PC-9 (cell line): ENCODE results near the gene YPEL3.

Experiments used
- EZH2 ChIP-seq: fragments of 200-600 bp; sonication (generic); IDR thresholded peaks from 2 replicates; pipeline ENCODE4 v1.8.0; 2017; ENCODE audit warnings: antibody characterized with exemption, low read depth
- TF ChIP-seq, protein P1 (sequence below): fragments of 200-600 bp; sonication (generic); conservative IDR thresholded peaks from 2 replicates; pipeline ENCODE4 v1.6.1; 2017; ENCODE audit warnings: mixed run types, antibody characterized with exemption, mild to moderate bottlenecking, moderate library complexity

DNA sequence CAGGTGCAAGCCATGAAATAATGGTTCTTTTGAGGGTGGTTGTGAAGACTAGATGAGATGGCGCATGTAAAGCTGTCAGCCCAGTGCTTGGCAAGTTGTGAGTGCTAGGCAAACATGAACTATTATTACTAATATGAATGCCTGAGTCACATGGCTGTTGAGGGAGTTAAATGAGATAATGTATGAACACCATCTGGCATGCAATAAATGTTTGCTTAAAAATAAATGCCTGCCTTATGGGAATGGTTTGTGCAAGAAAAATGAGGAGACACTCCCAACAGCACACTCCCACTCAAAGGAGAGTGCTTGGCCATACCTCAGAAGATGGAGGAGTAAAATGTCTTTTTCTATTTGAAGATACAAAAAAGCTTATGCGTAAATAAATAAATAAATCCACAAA is 23.4 kb upstream of the YPEL3 start:
- TF ChIP-seq EZH2 = no peak
- TF ChIP-seq, protein P1, sequence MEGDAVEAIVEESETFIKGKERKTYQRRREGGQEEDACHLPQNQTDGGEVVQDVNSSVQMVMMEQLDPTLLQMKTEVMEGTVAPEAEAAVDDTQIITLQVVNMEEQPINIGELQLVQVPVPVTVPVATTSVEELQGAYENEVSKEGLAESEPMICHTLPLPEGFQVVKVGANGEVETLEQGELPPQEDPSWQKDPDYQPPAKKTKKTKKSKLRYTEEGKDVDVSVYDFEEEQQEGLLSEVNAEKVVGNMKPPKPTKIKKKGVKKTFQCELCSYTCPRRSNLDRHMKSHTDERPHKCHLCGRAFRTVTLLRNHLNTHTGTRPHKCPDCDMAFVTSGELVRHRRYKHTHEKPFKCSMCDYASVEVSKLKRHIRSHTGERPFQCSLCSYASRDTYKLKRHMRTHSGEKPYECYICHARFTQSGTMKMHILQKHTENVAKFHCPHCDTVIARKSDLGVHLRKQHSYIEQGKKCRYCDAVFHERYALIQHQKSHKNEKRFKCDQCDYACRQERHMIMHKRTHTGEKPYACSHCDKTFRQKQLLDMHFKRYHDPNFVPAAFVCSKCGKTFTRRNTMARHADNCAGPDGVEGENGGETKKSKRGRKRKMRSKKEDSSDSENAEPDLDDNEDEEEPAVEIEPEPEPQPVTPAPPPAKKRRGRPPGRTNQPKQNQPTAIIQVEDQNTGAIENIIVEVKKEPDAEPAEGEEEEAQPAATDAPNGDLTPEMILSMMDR = no peak
